22Rv1 (cell line): Measurements from ENCODE around the gene ST3GAL5.

Experiments used
- H3K27ac ChIP-seq: fragments of 450-650 bp; 2 replicates; pipeline ENCODE4 v1.5.1; 2017
- CTCF ChIP-seq: fragments of 450-650 bp; IDR thresholded peaks from 2 replicates; pipeline ENCODE4 v1.5.1; 2017; ENCODE audit warnings: mild to moderate bottlenecking
- ZFX ChIP-seq: fragments of 450-650 bp; IDR thresholded peaks from 2 replicates; pipeline ENCODE4 v1.6.1; 2017; ENCODE audit warnings: antibody characterized with exemption, borderline replicate concordance

ST3GAL5 gene

GRCh38 chr2:85851253-85852151, 37.3 kb downstream of the ST3GAL5 start:
- H3K27ac ChIP-seq, result no peak overlapping the region
- TF ChIP-seq CTCF, result no peak
- no peak for TF ChIP-seq ZFX

- H3K27ac ChIP-seq, result no peak overlapping the region
- TF ChIP-seq CTCF (no peak), ZFX (no peak)
Measured at GRCh38 chr2:85850451-85850850, 38.3 kb downstream of the ST3GAL5 start.

- no peak overlapping the region for H3K27ac ChIP-seq
- no peak for TF ChIP-seq ZFX
- TF ChIP-seq CTCF, result no peak
Measured at GRCh38 chr2:85847051-85847588, 41.7 kb downstream of the ST3GAL5 start.

GRCh38 chr2:85846411-85846810, 42.4 kb downstream of the ST3GAL5 start:
- no peak for TF ChIP-seq ZFX
- TF ChIP-seq CTCF, result no peak
- H3K27ac ChIP-seq, result no peak overlapping the region

- no peak overlapping the region for H3K27ac ChIP-seq
- TF ChIP-seq ZFX, result no peak
Measured at GRCh38 chr2:85844486-85844885, 44.3 kb downstream of the ST3GAL5 start.

- TF ChIP-seq CTCF (peak; percentile 80), ZFX (no peak)
- no peak overlapping the region for H3K27ac ChIP-seq
Measured at GRCh38 chr2:85843543-85843942, 45.2 kb downstream of the ST3GAL5 start.

- TF ChIP-seq ZFX (no peak), CTCF (no peak)
Measured at GRCh38 chr2:85840091-85840490, 48.7 kb downstream of the ST3GAL5 start.

GRCh38 chr2:85839461-85839860, 49.3 kb downstream of the ST3GAL5 start:
- no peak for TF ChIP-seq ZFX
- TF ChIP-seq CTCF, result no peak
- no peak overlapping the region for H3K27ac ChIP-seq

More at GRCh38 chr2:85840091-85840490, 48.7 kb downstream of the ST3GAL5 start:
- no peak overlapping the region for H3K27ac ChIP-seq
